ENCODE data around the gene ATXN7. TPM values are rescaled to one million over a fixed set of nuclear protein-coding genes. Genes with fewer than 3 reads are reported as not detected.

Gene ATXN7
- total and polyA plus RNA-seq, 2 of the 13 experiments (the other 11 are each of a cell fraction or from before 2014, with no cell fraction given), result 13.8 to 20.0 TPM

GRCh38 chr3:63876260-63876659 lies 12.6 kb downstream of the ATXN7 start (continued):
- TF ChIP-seq NCOR1 (IDR thresholded peaks at IDR 0.05; ENCODE audit: borderline replicate concordance, low read length) (no peak), HNF4G (IDR thresholded peaks at IDR 0.05; ENCODE audit: borderline replicate concordance, low read depth, low read length) (no peak), HNF4G (CRISPR knock-in tag; IDR thresholded peaks at IDR 0.05; ENCODE audit: borderline replicate concordance, low read depth) (no peak), HHEX (CRISPR knock-in tag; IDR thresholded peaks at IDR 0.05) (no peak), RNF219 (CRISPR knock-in tag; IDR thresholded peaks at IDR 0.05) (no peak)

- Histone ChIP-seq H3K36me3 (replicated peaks in 1 of 2; ENCODE audit: control insufficient read depth in 1 of 2, insufficient read depth in 2 of 2, low read length in 2 of 2) (no peaks in the 10 kb centered on the region), H3K27me3 (ENCODE audit: control insufficient read depth in 1 of 2, insufficient read depth in 2 of 2, low read length in 2 of 2) (no peaks in the 10 kb centered on the region), H3K79me2 (ENCODE audit: insufficient read depth, low read length) (peaks cover 41% of the 10 kb centered on the region), H3K4me3 (replicated peaks in 1 of 3; ENCODE audit: insufficient read depth in 1 of 3, low read depth in 2 of 3, low read length in 3 of 3) (no peak overlapping the region), H3K4me1 (ENCODE audit: insufficient read depth, low read length) (peaks cover 45% of the 10 kb centered on the region), H3K9me3 (ENCODE audit: low read length) (no peaks in the 10 kb centered on the region), H3K27ac (ENCODE audit: extremely low read length, insufficient read depth, low read length) (no peak overlapping the region), H3K9ac (ENCODE audit: insufficient read depth, low read depth, low read length) (no peak overlapping the region), H3K4me2 (ENCODE audit: low read depth, low read length) (no peak overlapping the region), H4K20me1 (ENCODE audit: insufficient read depth, low read length) (peaks cover 10% of the 10 kb centered on the region), H2AFZ (ENCODE audit: low read length) (no peak overlapping the region)
- ChIA-PET POLR2A (interaction anchor here (1.2 kb wide), 1 partner anchor 15 kb away, joined by 3 read pairs; the partner anchor contains the start of genes ATXN7 and THOC7), CTCF (ENCODE audit: low intra/inter-chr PET ratio, low total read pairs) (no interaction called here)
- TF ChIP-seq SRSF4 (IDR thresholded peaks at IDR 0.05; ENCODE audit: low read depth, low read length, poor library complexity, severe bottlenecking) (no peak), TBL1XR1 (IDR thresholded peaks at IDR 0.05; ENCODE audit: borderline replicate concordance, low read length, partially characterized antibody) (no peak), ZNF333 (CRISPR knock-in tag; IDR thresholded peaks at IDR 0.05; ENCODE audit: borderline replicate concordance) (no peak), XRCC5 (optimal IDR thresholded peaks at IDR 0.05; ENCODE audit: low read length) (no peak), JUNB (CRISPR knock-in tag; IDR thresholded peaks at IDR 0.05; ENCODE audit: borderline replicate concordance) (no peak), PRDM4 (CRISPR knock-in tag; IDR thresholded peaks at IDR 0.05; ENCODE audit: borderline replicate concordance) (no peak), ZNF660 (CRISPR knock-in tag; IDR thresholded peaks at IDR 0.05; ENCODE audit: borderline replicate concordance, low read depth) (no peak), ATF4 (CRISPR knock-in tag; IDR thresholded peaks at IDR 0.05) (no peak)
- no peak for DNase-seq (ENCODE audit: low spot score)
- WGBS (ENCODE audit: low lambda C conversion rate), result 97% methylated on average over 3 of the region's 3 CpGs
- no peak for ATAC-seq
- BruUV-seq (replicated peaks), result no TSS peak
- in situ Hi-C loops (cut with HindIII; ENCODE audit: extremely low pct_ligation_motif_present, low pct_unique_long_range_greater_than_20kb) (no loop called here), intact Hi-C loops (cut with micrococcal nuclease; ENCODE audit: unreplicated experiment) (no loop called here)
- no peak for FAIRE-seq
Observed at GRCh38 chr3:63877737-63878393, 14.2 kb downstream of the ATXN7 start.

All from HepG2 (cell line).